Measurements from ENCODE around the gene PLAC8.

DNA sequence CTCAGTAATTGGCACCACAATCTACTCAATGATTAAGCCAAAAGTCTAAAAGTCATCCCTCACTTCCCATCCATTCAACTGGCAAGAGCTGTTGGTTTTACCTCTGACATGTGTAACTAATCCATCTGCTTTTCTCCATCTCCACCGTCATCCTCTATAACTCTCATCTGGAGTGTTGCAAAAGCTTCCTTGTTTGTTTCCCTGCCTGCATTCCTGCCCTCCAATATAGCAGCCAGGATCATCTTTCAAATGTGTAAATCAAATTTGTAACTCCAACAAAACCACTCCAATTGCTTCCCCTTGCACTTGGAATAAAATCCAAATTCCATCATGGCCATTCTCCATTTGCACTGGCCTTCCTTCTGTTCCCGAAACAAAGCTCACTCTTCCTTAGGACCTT lies 4.3 kb upstream of the PLAC8 start:
- TF ChIP-seq, protein P1, sequence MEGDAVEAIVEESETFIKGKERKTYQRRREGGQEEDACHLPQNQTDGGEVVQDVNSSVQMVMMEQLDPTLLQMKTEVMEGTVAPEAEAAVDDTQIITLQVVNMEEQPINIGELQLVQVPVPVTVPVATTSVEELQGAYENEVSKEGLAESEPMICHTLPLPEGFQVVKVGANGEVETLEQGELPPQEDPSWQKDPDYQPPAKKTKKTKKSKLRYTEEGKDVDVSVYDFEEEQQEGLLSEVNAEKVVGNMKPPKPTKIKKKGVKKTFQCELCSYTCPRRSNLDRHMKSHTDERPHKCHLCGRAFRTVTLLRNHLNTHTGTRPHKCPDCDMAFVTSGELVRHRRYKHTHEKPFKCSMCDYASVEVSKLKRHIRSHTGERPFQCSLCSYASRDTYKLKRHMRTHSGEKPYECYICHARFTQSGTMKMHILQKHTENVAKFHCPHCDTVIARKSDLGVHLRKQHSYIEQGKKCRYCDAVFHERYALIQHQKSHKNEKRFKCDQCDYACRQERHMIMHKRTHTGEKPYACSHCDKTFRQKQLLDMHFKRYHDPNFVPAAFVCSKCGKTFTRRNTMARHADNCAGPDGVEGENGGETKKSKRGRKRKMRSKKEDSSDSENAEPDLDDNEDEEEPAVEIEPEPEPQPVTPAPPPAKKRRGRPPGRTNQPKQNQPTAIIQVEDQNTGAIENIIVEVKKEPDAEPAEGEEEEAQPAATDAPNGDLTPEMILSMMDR (IDR thresholded peaks at IDR 0.05), result no peak
- TF ChIP-seq EP300 (IDR thresholded peaks at IDR 0.05; ENCODE audit: low read depth) (no peak), POLR2A (IDR thresholded peaks at IDR 0.05) (no peak), POLR2AphosphoS5 (IDR thresholded peaks at IDR 0.05) (no peak)

Data from transverse colon (tissue), 4 donors.